Left lung (tissue), 8 donors: Measurements from ENCODE around the gene SEPTIN14. TPM values are rescaled to one million over a fixed set of nuclear protein-coding genes. Genes with fewer than 3 reads are reported as not detected.

Source experiments
- polyA plus RNA-seq, 6 donors: library from polyadenylated mRNA; unstranded; fragments of 120-200 nt; gene quantifications; one replicate each; pipeline ENCODE4 v1.2.1, GENCODE V29; 2013; ENCODE audit not compliant: insufficient read length in 6 of 6
- total RNA-seq, 2 donors: library from RNA; stranded (reverse); fragmentation: NEBNext Ultra II Directional; extraction: Animal tissue kit (Norgen Biotek cat#: 25700); gene quantifications; one replicate each; pipeline ENCODE4 v1.2.1, GENCODE V29; 2021
- donor health status: DM: no; HTN: yes; CAD: no.
- donor health status: DM: no; HTN: no; CAD: no.

SEPTIN14 gene
- total and polyA plus RNA-seq, 8 donors, result 0.43 to 0.73 (median 0.58) TPM; not detected in 2

Other genes starting within 250 kb of the SEPTIN14 start
- 1 to 10 TPM; 3.7 to 4.6 TPM for gene ZNF713, start 24.7 kb upstream of the SEPTIN14 start, total RNA-seq
- 10 to 100 TPM; 15.1 to 21.0 (median 16.3) TPM for gene ZNF713, start 24.7 kb upstream of the SEPTIN14 start, polyA plus RNA-seq
- 10 to 100 TPM in 1 of 2 donors, 1 to 10 TPM in 1; 9.8 to 14.8 TPM for gene MRPS17, start 89.1 kb upstream of the SEPTIN14 start, total RNA-seq
- gene MRPS17, start 89.1 kb upstream of the SEPTIN14 start, polyA plus RNA-seq, result 10 to 100 TPM; 12.4 to 16.5 (median 13.9) TPM
- gene NIPSNAP2, start 101.8 kb upstream of the SEPTIN14 start, total RNA-seq, result 10 to 100 TPM; 52.4 to 55.1 TPM
- 100 to 1,000 TPM in 2 of 6 donors, 10 to 100 TPM in 4; 85.6 to 101 (median 87.6) TPM for gene NIPSNAP2, start 101.8 kb upstream of the SEPTIN14 start, polyA plus RNA-seq
- 10 to 100 TPM; 13.7 to 19.5 TPM for gene PSPH, start 188.7 kb upstream of the SEPTIN14 start, total RNA-seq
- gene PSPH, start 188.7 kb upstream of the SEPTIN14 start, polyA plus RNA-seq, result 10 to 100 TPM; 14.1 to 25.0 (median 21.9) TPM
- gene CCT6A, start 189.0 kb upstream of the SEPTIN14 start, total RNA-seq, result 100 to 1,000 TPM in 1 of 2 donors, 10 to 100 TPM in 1; 84.9 to 127 TPM
- gene CCT6A, start 189.0 kb upstream of the SEPTIN14 start, polyA plus RNA-seq, result 100 to 1,000 TPM; 187 to 225 (median 218) TPM
- 100 to 1,000 TPM; 134 to 151 TPM for gene SUMF2, start 201.5 kb upstream of the SEPTIN14 start, total RNA-seq
- 100 to 1,000 TPM; 105 to 133 (median 108) TPM for gene SUMF2, start 201.5 kb upstream of the SEPTIN14 start, polyA plus RNA-seq
- gene PHKG1, start 230.2 kb upstream of the SEPTIN14 start, total RNA-seq, result 1 to 10 TPM in 1 of 2 donors, under 1 TPM in 1; 0.32 to 1.8 TPM
- gene PHKG1, start 230.2 kb upstream of the SEPTIN14 start, polyA plus RNA-seq, result 1 to 10 TPM; 1.8 to 3.9 (median 2.9) TPM
- gene CHCHD2, start 243.7 kb upstream of the SEPTIN14 start, total RNA-seq, result 100 to 1,000 TPM; 243 to 302 TPM
- gene CHCHD2, start 243.7 kb upstream of the SEPTIN14 start, polyA plus RNA-seq, result 100 to 1,000 TPM; 211 to 249 (median 229) TPM